ENCODE measurements around the gene BEST2. TPM values are rescaled to one million over a fixed set of nuclear protein-coding genes. Genes with fewer than 3 reads are reported as not detected.
"Not testable (repeated sequence)": the region's sequence is repeated elsewhere in the genome, so short reads cannot be mapped to it uniquely, and the experiment has no call there.

The BEST2 gene
- total RNA-seq, 2 experiments from 2014 or later, result not detected

- Mint-ChIP-seq H3K36me3 (ENCODE audit: low read depth) (peaks cover 25% of the 10 kb centered on the region), H3K4me3 (peak overlapping the region; percentile 92), H3K27ac (peak overlapping the region; percentile 98), H3K27me3 (no peaks in the 10 kb centered on the region), H3K9me3 (ENCODE audit: low read depth) (no peaks in the 10 kb centered on the region), H3K4me1 (peaks cover 35% of the 10 kb centered on the region)
- DNase-seq (peak; percentile 96), ATAC-seq (peak; percentile 25)
- ChIA-PET CTCF (interaction anchor here (1.0 to 15.0 kb wide), 8 partner anchors 16 to 92 kb away, joined by 3 to 451 read pairs (median 4); partner anchors contain the start of genes GET3, HOOK2 and TNPO2), POLR2A (interaction anchor here (0.5 to 3.1 kb wide), 12 partner anchors 11 to 115 kb away, joined by 3 to 53 read pairs (median 5); partner anchors contain the start of genes RNASEH2A and TNPO2)
- intact Hi-C loops (cut with DNase I, micrococcal nuclease), result loop anchor here (1.0 to 10.0 kb wide), 12 partner anchors 13 to 1831 kb away; partner anchors contain the start of genes TRIR (in 2 of the 2), ADGRE5 (in 1 of the 2), CALR (in 1 of the 2) and DHPS (in 1 of the 2)
Measured at GRCh38 chr19:12793290-12794195, 42.0 kb downstream of the BEST2 start.

- Mint-ChIP-seq H3K27me3 (no peaks in the 10 kb centered on the region), H3K27ac (peak overlapping the region; percentile 95), H3K4me1 (peaks cover 27% of the 10 kb centered on the region), H3K4me3 (peak overlapping the region; percentile 92), H3K9me3 (ENCODE audit: low read depth) (no peaks in the 10 kb centered on the region), H3K36me3 (ENCODE audit: low read depth) (peaks cover 28% of the 10 kb centered on the region)
- no peak for ATAC-seq
- no peak for DNase-seq
- POLR2A ChIA-PET, result interaction anchor here (0.6 to 1.6 kb wide), 5 partner anchors 17 to 181 kb away, joined by 3 to 11 read pairs (median 4); no protein-coding TSS in a partner anchor
- CTCF ChIA-PET, result interaction anchor here (0.7 to 15.0 kb wide), 7 partner anchors 8 to 117 kb away, joined by 4 to 451 read pairs (median 6); partner anchors contain the start of gene HOOK2
- intact Hi-C loops (cut with DNase I, micrococcal nuclease), result loop anchor here (5.0 to 10.0 kb wide), 8 partner anchors 62 to 1832 kb away; partner anchors contain the start of genes ADGRE5 (in 1 of the 2), CALR (in 1 of the 2), IER2 (in 1 of the 2) and NACC1 (in 1 of the 2)
Measured at GRCh38 chr19:12794196-12794941, 42.8 kb downstream of the BEST2 start.

GRCh38 chr19:12794971-12795381 is 43.4 kb downstream of the BEST2 start:
- intact Hi-C loops (cut with DNase I, micrococcal nuclease), result loop anchor here (5.0 to 10.0 kb wide), 8 partner anchors 63 to 1833 kb away; partner anchors contain the start of genes ADGRE5 (in 1 of the 2), CALR (in 1 of the 2), IER2 (in 1 of the 2) and NACC1 (in 1 of the 2)
- CTCF ChIA-PET, result interaction anchor here (0.7 to 15.0 kb wide), 17 partner anchors 8 to 266 kb away, joined by 3 to 451 read pairs (median 5); partner anchors contain the start of genes HOOK2 and RNASEH2A
- peaks cover 30% of the 10 kb centered on the region for H3K4me1 Mint-ChIP-seq
- H3K27ac Mint-ChIP-seq, result peak overlapping the region; percentile 95
- POLR2A ChIA-PET, result interaction anchor here (0.6 to 1.6 kb wide), 7 partner anchors 17 to 181 kb away, joined by 3 to 11 read pairs (median 4); no protein-coding TSS in a partner anchor
- peak overlapping the region; percentile 92 for H3K4me3 Mint-ChIP-seq
- no peaks in the 10 kb centered on the region for H3K27me3 Mint-ChIP-seq
- H3K36me3 Mint-ChIP-seq (ENCODE audit: low read depth), result peaks cover 28% of the 10 kb centered on the region
- ATAC-seq, result no peak
- no peak for DNase-seq
- H3K9me3 Mint-ChIP-seq (ENCODE audit: low read depth), result no peaks in the 10 kb centered on the region

- H3K9me3 Mint-ChIP-seq (ENCODE audit: low read depth), result no peaks in the 10 kb centered on the region
- peaks cover 35% of the 10 kb centered on the region for H3K36me3 Mint-ChIP-seq (ENCODE audit: low read depth)
- CTCF ChIA-PET, result interaction anchor here (0.6 to 15.0 kb wide), 29 partner anchors 9 to 376 kb away, joined by 3 to 451 read pairs (median 4); partner anchors contain the start of genes HOOK2, RNASEH2A and TNPO2
- peak overlapping the region; percentile 84 for H3K27ac Mint-ChIP-seq
- no peaks in the 10 kb centered on the region for H3K27me3 Mint-ChIP-seq
- H3K4me1 Mint-ChIP-seq, result peaks cover 35% of the 10 kb centered on the region
- intact Hi-C loops (cut with DNase I, micrococcal nuclease), result loop anchor here (1.0 to 10.0 kb wide), 5 partner anchors 19 to 1728 kb away; partner anchors contain the start of gene TECR (in 1 of the 2)
- ATAC-seq (peak; percentile 14), DNase-seq (peak; percentile 87)
- POLR2A ChIA-PET, result interaction anchor here (0.9 to 1.5 kb wide), 5 partner anchors 18 to 63 kb away, joined by 3 to 11 read pairs (median 5); no protein-coding TSS in a partner anchor
- H3K4me3 Mint-ChIP-seq, result peak overlapping the region; percentile 63
Measured at GRCh38 chr19:12796146-12797071, 44.8 kb downstream of the BEST2 start.

- Mint-ChIP-seq H3K27ac (no peak overlapping the region), H3K4me1 (peaks cover 36% of the 10 kb centered on the region), H3K9me3 (ENCODE audit: low read depth) (no peaks in the 10 kb centered on the region), H3K4me3 (no peak overlapping the region), H3K27me3 (no peaks in the 10 kb centered on the region), H3K36me3 (ENCODE audit: low read depth) (peaks cover 31% of the 10 kb centered on the region)
- ChIA-PET POLR2A (interaction anchor here (1.0 kb wide), 1 partner anchor 26 kb away, joined by 7 read pairs; no protein-coding TSS in a partner anchor), CTCF (interaction anchor here (1.5 to 15.0 kb wide), 4 partner anchors 20 to 74 kb away, joined by 11 to 451 read pairs (median 150); partner anchors contain the start of genes HOOK2 and TNPO2)
- intact Hi-C loops (cut with DNase I, micrococcal nuclease), result loop anchor here in 1 of 2 experiments (10.0 kb wide), 1 partner anchor 1728 kb away; the partner anchor contains the start of gene TECR
- ATAC-seq (no peak), DNase-seq (no peak)
Measured at GRCh38 chr19:12797141-12797587, 45.6 kb downstream of the BEST2 start.

GRCh38 chr19:12797607-12798006 is 46.0 kb downstream of the BEST2 start:
- Mint-ChIP-seq H3K36me3 (ENCODE audit: low read depth) (peaks cover 28% of the 10 kb centered on the region), H3K4me1 (peaks cover 41% of the 10 kb centered on the region)
- not testable (repeated sequence) for ATAC-seq; H3K4me3 Mint-ChIP-seq; H3K27ac Mint-ChIP-seq; H3K27me3 Mint-ChIP-seq; H3K9me3 Mint-ChIP-seq (ENCODE audit: low read depth); DNase-seq
- ChIA-PET CTCF (interaction anchor here (0.6 to 15.0 kb wide), 3 partner anchors 16 to 34 kb away, joined by 3 to 451 read pairs (median 285); partner anchors contain the start of gene HOOK2), POLR2A (interaction anchor here (1.0 kb wide), 1 partner anchor 27 kb away, joined by 7 read pairs; no protein-coding TSS in a partner anchor)
- intact Hi-C loops (cut with DNase I, micrococcal nuclease), result loop anchor here in 1 of 2 experiments (10.0 kb wide), 1 partner anchor 1727 kb away; the partner anchor contains the start of gene TECR

- POLR2A ChIA-PET, result interaction anchor here (0.7 kb wide), 1 partner anchor 22 kb away, joined by 6 read pairs; no protein-coding TSS in a partner anchor
- H3K27me3 Mint-ChIP-seq, result no peaks in the 10 kb centered on the region
- H3K27ac Mint-ChIP-seq, result no peak overlapping the region
- peaks cover 33% of the 10 kb centered on the region for H3K4me1 Mint-ChIP-seq
- ATAC-seq, result no peak
- CTCF ChIA-PET, result interaction anchor here (1.3 to 15.0 kb wide), 5 partner anchors 22 to 165 kb away, joined by 4 to 451 read pairs (median 5); partner anchors contain the start of gene HOOK2
- intact Hi-C loops (cut with DNase I, micrococcal nuclease), result loop anchor here (5.0 to 10.0 kb wide), 2 partner anchors 47 to 1725 kb away; partner anchors contain the start of gene TECR (in 1 of the 2)
- peak overlapping the region; percentile 87 for H3K4me3 Mint-ChIP-seq
- H3K36me3 Mint-ChIP-seq (ENCODE audit: low read depth), result peaks cover 18% of the 10 kb centered on the region
- no peaks in the 10 kb centered on the region for H3K9me3 Mint-ChIP-seq (ENCODE audit: low read depth)
- DNase-seq, result no peak
Measured at GRCh38 chr19:12799742-12800465, 48.3 kb downstream of the BEST2 start.

GRCh38 chr19:12800466-12800770 is 48.8 kb downstream of the BEST2 start:
- no peak overlapping the region for H3K27ac Mint-ChIP-seq
- ChIA-PET CTCF (interaction anchor here (0.7 to 15.0 kb wide), 5 partner anchors 23 to 165 kb away, joined by 4 to 451 read pairs (median 4); partner anchors contain the start of gene HOOK2), POLR2A (interaction anchor here (0.7 kb wide), 1 partner anchor 22 kb away, joined by 6 read pairs; no protein-coding TSS in a partner anchor)
- H3K4me3 Mint-ChIP-seq, result peak overlapping the region; percentile 87
- ATAC-seq, result no peak
- H3K4me1 Mint-ChIP-seq, result peaks cover 31% of the 10 kb centered on the region
- H3K9me3 Mint-ChIP-seq (ENCODE audit: low read depth), result no peaks in the 10 kb centered on the region
- no peak for DNase-seq
- H3K36me3 Mint-ChIP-seq (ENCODE audit: low read depth), result peaks cover 18% of the 10 kb centered on the region
- no peaks in the 10 kb centered on the region for H3K27me3 Mint-ChIP-seq
- intact Hi-C loops (cut with DNase I, micrococcal nuclease), result loop anchor here in 1 of 2 experiments (5.0 kb wide), 1 partner anchor 47 kb away; no protein-coding TSS in a partner anchor

Measured in activated CD4-positive, alpha-beta T cell treated with anti-CD3 and anti-CD28 coated beads for 36 hours (primary cell).